HFFc6 (cell line): ENCODE data around the gene MVB12B. TPM values are rescaled to one million over a fixed set of nuclear protein-coding genes. Genes with fewer than 3 reads are reported as not detected.

Experiments used
- DNase-seq: peaks from one replicate; pipeline ENCODE4 v3.0.0-alpha.2; 2018
- H3K27ac Mint-ChIP-seq: 2 replicates; pipeline ENCODE4 v1.8.0; 2020; ENCODE audit warnings: mild to moderate bottlenecking, mixed read lengths
- H3K27me3 Mint-ChIP-seq: 2 replicates; pipeline ENCODE4 v1.8.0; 2021; ENCODE audit warnings: mild to moderate bottlenecking, moderate library complexity, mixed read lengths; ENCODE audit not compliant: insufficient read depth
- H3K36me3 Mint-ChIP-seq: 2 replicates; pipeline ENCODE4 v1.8.0; 2021; ENCODE audit warnings: low read depth, mixed read lengths
- H3K4me1 Mint-ChIP-seq: 2 replicates; pipeline ENCODE4 v1.8.0; 2020; ENCODE audit warnings: low read depth, mixed read lengths
- H3K4me3 Mint-ChIP-seq: 2 replicates; pipeline ENCODE4 v1.8.0; 2020; ENCODE audit warnings: mild to moderate bottlenecking, moderate library complexity, mixed read lengths
- H3K9me3 Mint-ChIP-seq: 2 replicates; pipeline ENCODE4 v1.8.0; 2020; ENCODE audit warnings: mild to moderate bottlenecking, mixed read lengths
- CTCF ChIP-seq: fragments of 200-600 bp; sonication (generic); IDR thresholded peaks from 2 replicates; pipeline ENCODE4 v1.5.0; 2021; ENCODE audit warnings: antibody characterized with exemption, mild to moderate bottlenecking
- total RNA-seq, 6 experiments: library from RNA; stranded (reverse); fragmentation: NEBNext Ultra II Directional; extraction: Animal tissue kit (Norgen Biotek cat#: 25700); gene quantifications; 2 replicates in 1 of 6; 3 replicates in 5 of 6; pipeline ENCODE4 v1.2.3, GENCODE V29; 2021

The MVB12B gene
- total RNA-seq, 6 experiments from 2014 or later = 4.4 to 8.3 (median 6.7) TPM

GRCh38 chr9:126408004-126408403 lies 81.4 kb downstream of the MVB12B start:
- no peak for TF ChIP-seq CTCF
- no peak for DNase-seq
- Mint-ChIP-seq H3K36me3 (no peaks in the 10 kb centered on the region), H3K4me1 (peaks cover 27% of the 10 kb centered on the region), H3K27ac (no peak overlapping the region), H3K27me3 (no peaks in the 10 kb centered on the region), H3K9me3 (no peaks in the 10 kb centered on the region), H3K4me3 (no peak overlapping the region)

- Mint-ChIP-seq H3K4me3 (no peak overlapping the region), H3K27ac (no peak overlapping the region), H3K9me3 (no peaks in the 10 kb centered on the region), H3K27me3 (peaks cover 2% of the 10 kb centered on the region; the same call in 1 of the 2 replicates), H3K36me3 (no peaks in the 10 kb centered on the region), H3K4me1 (peaks cover 27% of the 10 kb centered on the region)
- no peak for TF ChIP-seq CTCF
- DNase-seq = no peak
These were observed 83.6 kb downstream of the MVB12B start for GRCh38 chr9:126410229-126410628.

GRCh38 chr9:126411225-126411947 lies 84.8 kb downstream of the MVB12B start:
- no peak overlapping the region for H3K27ac Mint-ChIP-seq
- peaks cover 19% of the 10 kb centered on the region for H3K4me1 Mint-ChIP-seq
- H3K27me3 Mint-ChIP-seq = peaks cover 2% of the 10 kb centered on the region; the same call in 1 of the 2 replicates
- TF ChIP-seq CTCF = no peak
- no peaks in the 10 kb centered on the region for H3K36me3 Mint-ChIP-seq
- DNase-seq = no peak
- H3K4me3 Mint-ChIP-seq = no peak overlapping the region
- H3K9me3 Mint-ChIP-seq = no peaks in the 10 kb centered on the region

GRCh38 chr9:126411948-126412284 lies 85.3 kb downstream of the MVB12B start:
- DNase-seq = no peak
- Mint-ChIP-seq H3K9me3 (no peaks in the 10 kb centered on the region), H3K4me1 (peaks cover 13% of the 10 kb centered on the region), H3K4me3 (no peak overlapping the region), H3K36me3 (no peaks in the 10 kb centered on the region), H3K27me3 (peaks cover 2% of the 10 kb centered on the region; the same call in 1 of the 2 replicates), H3K27ac (no peak overlapping the region)
- no peak for TF ChIP-seq CTCF

GRCh38 chr9:126412905-126413304 lies 86.3 kb downstream of the MVB12B start:
- H3K27me3 Mint-ChIP-seq = peaks cover 2% of the 10 kb centered on the region; the same call in 1 of the 2 replicates

More at GRCh38 chr9:126412905-126413304, 86.3 kb downstream of the MVB12B start:
- DNase-seq = no peak
- Mint-ChIP-seq H3K4me3 (no peak overlapping the region), H3K27ac (no peak overlapping the region), H3K9me3 (no peaks in the 10 kb centered on the region), H3K4me1 (peaks cover 4% of the 10 kb centered on the region; the same call in 1 of the 2 replicates), H3K36me3 (no peaks in the 10 kb centered on the region)
- TF ChIP-seq CTCF = no peak
